HuH-7.5 (cell line): Measurements from ENCODE around the gene NAV2.

Experiments
- DNase-seq: peaks from one replicate; pipeline ENCODE4 v3.0.0; 2011; ENCODE audit warnings: low spot score

NAV2 gene

DNA sequence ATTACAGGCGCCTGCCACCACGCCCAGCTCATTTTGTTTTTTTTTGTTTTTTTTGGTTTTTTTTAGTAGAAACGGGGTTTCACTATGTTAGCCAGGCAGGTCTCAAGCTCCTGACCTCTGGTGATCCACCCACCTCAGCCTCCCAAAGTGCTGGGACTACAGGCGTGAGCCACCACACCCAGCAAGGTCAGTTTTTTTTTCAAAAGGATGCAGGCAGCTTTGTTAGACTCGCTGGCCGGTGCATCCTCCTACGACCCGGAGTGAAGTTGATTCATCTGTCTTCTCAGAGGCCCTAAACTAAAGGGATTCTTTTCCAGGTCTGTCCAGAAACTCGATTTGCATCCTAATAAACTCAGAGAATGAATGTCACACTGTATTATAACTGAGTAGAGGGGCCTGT, 265.3 kb downstream of the NAV2 start:
- DNase-seq, result no peak

DNA sequence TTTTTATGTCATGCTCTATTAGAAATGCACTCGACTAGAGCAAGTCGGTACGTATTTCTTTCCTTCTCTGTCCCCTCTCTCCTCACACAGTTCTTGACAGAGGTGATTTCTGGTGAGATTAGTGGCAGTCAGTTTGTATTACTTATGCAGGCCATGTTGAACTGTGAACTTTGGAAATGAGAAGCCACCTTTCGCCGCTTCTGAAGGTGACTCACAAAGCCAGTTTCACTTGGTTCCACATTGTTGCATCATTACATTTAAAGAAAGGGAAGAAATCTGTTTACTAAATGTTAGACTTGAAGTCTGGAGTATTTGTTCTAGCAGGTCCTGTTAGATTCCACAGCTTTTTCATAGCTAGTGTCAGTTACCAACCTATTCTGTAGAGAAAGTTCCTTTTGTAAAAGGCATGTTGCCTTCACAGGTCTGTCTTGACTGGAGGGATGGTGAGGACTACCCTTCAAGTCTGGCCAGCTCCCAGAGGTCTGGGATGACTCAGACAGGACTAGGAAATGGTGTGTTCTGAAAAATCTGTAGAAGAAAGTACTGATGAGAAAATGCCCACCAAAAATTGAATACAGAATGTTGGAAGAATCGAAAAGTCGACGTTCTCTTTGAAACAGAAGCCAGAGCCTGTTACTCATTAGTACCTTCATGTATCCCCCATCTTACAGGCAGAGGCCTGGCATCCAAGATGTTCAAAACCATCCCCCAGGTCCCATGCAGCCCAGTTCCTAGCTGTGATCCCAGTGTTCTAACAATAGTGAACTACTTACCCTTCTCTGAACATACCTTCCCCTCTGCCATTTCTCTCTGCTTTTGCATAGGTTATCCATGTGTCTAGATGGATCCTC, 266.3 kb downstream of the NAV2 start:
- DNase-seq, result no peak

DNA sequence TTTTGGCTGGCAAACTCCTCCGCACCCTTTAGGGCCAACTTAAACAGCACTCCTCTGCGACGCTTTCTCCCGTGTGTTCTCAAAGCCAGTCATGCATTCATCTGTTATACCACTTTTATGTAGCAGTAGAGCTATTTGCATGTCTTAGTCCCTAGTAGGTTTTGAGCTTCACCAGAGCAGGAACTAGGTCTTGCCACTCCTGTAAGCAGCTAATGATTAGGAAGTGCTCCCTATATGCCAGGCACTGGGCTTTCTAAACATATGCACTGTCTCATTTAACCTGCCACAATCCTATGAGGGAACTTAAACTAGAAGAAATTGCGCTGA, 266.8 kb downstream of the NAV2 start:
- DNase-seq, result no peak

DNA sequence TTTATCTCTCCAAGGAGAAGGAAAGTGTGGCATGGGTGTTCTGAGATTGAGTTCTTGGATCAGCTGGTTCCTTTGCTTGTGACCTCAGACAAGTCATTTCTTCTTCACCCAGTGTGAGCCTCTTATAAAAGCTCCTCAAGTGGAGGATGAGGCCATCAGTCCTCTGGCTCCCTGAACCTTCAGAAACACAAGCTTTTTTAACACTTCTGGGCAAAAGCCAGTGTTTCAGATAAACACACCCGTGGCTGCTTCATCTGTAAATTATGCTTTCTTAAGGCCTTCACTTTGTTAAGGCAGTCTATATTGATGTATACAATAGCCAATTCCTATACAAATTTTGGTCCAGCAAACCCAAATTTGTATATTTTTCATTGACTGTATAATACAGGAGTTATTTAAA, 267.8 kb downstream of the NAV2 start:
- no peak for DNase-seq

DNA sequence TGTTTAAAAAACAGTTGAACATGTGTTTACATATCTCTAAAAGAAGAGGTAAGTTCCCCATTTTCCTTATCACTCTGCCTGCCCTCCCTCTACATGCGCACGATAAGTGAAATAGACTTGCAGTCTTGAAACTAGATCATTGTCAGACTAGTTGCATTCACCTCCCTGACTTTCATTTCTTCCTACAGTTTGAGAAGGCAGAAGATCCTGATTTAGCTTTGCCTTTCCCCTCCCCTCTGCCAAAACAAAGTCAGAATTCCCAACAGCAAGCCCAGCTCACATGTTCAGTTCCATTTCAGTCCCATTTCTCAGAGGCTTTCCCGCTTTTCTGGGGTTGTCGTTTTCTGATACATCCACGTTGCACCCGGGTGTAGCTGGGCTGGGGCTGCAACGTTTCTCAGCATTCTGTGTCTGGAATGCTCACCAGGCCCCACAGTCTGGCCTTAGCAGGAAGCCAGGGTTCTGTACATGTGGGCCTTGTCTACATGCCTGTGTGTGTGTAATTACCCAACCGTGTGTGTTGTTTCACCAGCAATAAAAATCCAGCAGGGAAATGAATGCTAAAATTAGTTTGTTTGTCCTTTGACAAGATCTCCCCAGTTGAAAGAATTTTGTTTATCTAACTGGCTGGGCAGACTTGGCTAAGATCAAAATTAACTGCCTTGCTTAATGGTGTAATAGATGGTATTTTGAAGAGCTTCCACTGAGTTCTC, 268.5 kb downstream of the NAV2 start:
- DNase-seq, result no peak

DNA sequence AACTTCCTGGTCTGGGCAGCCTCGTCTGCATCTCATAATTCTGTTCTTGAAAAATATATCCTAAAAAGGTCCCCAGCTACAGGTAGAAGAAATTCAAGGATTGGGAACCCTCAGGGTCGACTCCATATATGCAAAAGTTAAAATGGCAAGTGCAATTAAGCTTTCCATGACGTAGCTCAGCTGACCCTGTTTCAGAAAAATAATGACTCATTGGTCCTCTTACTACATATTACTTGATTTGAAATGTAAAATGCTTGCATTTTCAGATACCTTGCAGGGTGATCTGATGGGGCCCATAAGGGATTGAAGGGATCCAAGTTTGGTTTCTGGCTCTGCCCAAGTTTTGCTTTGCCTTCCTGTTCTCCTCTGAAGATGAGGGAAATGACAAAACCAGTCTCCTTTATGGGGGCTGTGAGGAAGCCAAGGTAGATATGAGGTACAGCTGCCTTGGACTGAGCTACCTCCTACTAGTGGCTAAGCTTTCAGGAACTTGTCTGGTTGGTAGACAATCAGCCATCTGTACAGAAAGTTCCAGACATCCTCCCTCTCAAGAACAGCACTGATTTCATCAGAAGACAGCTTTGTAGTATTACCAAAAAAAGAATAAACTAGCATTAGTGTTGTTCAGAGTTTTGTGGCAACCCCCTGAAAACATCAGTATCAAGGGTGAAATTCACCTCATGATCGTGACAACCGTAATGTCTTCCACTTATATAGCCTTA, 270.3 kb downstream of the NAV2 start:
- no peak for DNase-seq

DNA sequence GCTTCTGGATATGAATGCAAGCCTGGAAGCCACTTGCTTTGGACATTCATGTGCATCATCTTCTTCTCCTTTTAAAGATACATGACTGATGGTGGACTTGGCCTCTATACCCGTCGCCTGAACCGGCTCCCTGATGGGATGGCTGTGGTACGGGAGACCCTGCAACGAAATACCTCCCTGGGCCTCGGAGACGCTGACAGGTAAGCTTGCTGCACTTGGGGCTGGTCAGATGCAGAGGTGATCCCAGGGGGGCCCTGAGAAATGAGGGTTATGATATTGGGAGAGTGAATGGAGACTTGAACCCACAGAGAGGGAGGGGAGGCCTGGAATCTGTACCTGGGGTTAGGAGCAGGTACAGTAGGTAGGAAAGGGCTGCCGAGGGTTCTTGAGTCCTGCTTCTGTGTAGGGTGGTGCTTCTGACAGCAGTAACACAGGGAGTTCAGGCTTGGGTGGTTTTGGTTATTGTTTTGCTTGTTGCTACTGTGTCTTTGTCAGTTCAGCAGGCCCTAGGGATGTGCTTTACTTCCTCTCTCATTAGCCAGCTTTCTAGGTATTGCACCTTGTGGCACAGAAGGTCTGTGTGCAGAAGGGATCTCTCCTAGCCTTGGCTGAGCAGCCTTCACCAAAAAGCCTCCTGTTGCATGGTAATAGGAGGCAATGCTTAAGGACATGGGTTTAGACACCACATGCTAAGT, 271.6 kb downstream of the NAV2 start:
- no peak for DNase-seq

DNA sequence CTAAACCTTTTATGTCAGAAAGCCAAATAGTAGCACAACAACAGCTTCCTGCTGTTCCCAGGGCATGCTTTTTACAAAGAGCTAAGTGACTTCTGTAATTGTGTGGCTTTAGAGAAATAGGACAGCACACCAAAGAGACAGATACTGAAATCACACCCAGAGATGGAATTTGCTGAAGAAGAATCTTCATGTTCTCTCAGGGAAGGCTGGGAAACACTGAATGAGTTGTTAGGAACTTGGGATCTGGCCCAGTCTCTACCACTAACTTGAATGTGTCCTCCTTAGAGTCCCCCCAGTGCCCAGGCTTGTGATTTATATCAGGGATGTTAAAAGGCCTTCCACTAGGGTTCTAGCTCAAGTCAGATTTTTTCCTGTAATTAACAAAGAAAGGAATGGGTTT, 272.5 kb downstream of the NAV2 start:
- DNase-seq, result no peak

DNA sequence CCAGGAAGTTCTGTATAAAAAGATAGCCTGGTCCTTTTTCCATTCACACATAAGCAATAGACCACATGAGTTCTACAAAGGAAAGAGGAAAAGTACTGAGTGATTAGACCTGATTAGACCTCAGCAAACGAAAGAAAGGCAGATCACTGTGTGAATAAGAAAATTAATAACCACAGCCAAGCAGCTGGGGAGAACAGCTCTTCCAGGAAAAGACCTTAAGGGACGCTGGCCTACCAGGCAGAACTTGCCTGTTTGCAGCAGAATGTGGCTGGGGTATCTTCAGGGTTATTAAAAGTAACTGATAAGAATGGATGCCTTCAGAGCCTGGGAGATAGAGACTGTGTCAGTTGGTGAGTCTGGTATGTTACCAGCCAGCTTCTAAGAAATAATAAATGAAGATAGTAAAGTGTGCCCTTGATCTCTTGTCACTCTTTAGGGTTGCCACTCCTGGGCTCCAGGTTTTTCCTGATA, 274.7 kb downstream of the NAV2 start:
- DNase-seq, result no peak

DNA sequence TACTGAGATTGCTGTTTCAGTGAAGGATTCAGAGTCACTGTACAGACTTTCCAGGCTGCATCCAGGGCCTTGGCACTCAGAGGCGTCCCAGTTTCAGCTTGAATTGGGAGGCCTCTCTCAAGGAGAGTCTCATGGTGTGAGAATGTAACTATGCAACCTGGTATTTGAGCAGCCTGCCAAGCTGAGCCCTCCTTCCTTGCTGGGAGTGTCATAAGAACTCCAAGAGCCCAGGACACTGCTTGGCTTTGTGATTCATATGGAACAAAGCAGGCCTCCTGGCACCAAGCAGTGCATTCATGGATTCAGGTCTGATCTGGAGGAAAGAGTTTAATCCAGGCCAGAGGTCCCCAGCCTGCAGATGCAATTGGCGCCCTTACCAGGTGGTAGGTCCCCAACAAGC, 276.0 kb downstream of the NAV2 start:
- DNase-seq, result no peak

DNA sequence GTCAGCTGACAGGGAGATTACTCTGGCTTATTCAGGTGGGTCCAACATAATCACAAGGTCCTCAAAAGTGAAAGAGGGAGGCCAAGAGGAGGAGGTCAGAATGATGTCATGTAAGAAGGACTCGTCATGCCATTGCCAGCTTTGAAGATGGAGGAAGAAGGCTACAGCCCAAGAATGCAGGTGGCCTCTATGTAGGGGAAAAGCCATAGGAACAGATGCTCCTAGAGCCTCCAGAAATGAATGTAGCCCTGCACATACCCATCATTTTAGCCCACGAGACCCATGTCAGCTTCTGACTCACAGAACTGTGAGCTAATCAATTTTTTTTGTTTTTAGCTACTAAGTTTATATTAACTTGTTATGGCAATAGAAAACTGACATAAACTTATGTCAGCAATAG, 276.6 kb downstream of the NAV2 start:
- no peak for DNase-seq

DNA sequence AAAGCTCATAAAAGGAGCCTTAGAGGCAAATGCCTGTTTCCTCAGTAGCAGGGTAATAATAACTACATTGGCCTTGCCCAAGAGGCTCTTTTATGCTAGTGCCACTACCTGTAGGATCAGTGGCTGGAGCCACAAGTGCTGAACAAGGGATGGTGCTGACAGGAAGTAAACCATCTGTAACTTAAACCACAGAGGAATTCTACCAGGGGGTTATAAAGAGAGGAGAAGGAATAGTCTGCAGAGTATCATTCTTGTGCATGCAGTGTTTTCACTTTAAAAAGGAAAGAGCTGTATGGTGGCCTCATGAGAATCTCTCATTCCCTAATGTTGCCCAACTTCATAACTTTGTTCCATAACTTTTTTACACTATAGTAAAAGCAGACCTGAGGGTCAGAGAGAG, 279.5 kb downstream of the NAV2 start:
- no peak for DNase-seq

DNA sequence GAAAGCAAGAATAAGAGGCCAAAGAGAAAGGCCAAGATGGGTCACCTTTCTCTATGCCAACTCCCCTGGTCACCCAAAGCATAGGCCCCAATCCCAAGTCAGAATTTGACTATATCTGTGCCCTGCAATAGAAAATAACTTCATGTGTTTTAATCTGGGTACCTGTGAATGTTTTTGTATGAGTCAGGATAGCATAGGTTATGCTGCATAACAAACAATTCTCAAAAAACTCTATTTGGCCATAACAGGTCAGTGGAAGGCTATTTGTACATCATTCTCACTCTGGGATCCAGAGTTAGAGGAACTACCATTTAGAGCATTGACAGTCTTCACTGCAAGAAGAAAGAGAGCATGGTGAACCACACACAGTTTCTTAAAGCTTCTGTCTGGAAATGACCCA, 280.4 kb downstream of the NAV2 start:
- no peak for DNase-seq

DNA sequence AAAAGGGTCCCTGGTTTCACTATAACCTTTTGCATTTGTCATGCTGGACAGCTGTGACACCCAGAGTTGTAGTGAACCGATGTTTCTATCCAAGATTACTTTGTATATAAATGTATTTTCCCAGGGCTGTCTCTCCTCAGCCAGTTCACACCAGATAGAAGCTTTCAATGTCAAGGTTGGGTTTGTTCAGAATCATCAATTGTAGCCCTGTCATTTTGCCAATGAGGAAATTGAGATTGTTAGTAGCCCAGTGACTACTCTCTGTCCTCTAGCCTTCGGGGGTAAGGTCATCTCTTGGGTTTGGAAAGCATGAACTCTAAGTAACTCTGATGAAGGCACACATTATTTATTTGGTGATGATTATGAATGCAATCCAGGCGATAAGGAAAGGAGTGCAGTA, 282.0 kb downstream of the NAV2 start:
- no peak for DNase-seq

DNA sequence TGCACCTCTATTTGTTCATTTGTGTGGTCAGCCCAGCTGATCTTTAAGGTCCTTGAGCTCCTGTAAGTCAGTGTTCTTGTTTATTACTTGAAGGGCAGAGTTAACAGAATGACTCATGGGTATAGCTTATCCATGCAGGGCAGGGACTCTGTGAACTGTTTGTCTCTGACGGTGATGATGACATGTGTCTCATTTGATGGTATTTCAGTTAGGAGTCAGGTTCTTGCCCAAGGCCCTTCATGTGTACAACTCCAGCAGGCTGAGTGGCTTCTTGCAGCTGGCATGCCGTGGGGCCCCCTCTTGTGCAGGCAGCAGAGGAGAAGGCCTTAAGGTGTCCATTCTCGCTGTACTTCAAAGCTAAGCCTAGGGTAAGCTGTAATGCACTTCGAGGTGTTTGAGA, 282.5 kb downstream of the NAV2 start:
- no peak for DNase-seq

DNA sequence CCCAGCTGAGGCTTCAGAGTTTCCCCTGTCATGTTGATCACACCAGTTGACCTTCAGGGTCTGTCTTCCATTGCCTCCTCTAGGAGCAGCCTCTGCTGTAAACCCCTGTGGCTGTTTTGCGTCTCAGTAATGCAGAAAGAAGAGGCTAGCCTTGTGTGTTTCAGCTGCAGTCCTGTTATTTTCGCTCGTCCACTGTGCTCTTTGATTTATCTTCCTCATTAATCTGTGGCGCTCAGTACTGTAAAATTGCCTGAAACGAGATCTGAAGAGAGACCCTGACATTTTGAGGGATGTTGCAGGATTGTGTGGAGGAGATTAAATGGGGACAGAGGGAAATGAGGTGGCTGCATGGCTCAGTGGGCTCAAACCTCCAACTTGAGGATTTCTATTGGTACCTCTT, 283.9 kb downstream of the NAV2 start:
- DNase-seq, result no peak

DNA sequence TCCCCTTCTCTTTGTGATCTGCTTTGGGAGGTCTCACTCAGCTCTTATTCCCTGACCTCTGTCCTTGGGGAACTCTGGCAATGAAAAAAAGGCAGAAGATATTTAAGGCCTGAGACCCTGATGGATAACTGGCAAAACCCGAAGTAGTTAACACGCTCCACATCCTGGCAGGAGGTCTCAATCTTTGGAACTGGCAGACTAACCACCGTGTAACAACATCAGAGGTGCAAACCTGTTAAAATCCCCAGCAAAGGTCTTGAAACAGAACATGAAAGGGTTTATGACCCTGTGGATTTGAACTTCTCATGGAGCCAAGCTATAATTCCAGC, 287.3 kb downstream of the NAV2 start:
- DNase-seq, result no peak

DNA sequence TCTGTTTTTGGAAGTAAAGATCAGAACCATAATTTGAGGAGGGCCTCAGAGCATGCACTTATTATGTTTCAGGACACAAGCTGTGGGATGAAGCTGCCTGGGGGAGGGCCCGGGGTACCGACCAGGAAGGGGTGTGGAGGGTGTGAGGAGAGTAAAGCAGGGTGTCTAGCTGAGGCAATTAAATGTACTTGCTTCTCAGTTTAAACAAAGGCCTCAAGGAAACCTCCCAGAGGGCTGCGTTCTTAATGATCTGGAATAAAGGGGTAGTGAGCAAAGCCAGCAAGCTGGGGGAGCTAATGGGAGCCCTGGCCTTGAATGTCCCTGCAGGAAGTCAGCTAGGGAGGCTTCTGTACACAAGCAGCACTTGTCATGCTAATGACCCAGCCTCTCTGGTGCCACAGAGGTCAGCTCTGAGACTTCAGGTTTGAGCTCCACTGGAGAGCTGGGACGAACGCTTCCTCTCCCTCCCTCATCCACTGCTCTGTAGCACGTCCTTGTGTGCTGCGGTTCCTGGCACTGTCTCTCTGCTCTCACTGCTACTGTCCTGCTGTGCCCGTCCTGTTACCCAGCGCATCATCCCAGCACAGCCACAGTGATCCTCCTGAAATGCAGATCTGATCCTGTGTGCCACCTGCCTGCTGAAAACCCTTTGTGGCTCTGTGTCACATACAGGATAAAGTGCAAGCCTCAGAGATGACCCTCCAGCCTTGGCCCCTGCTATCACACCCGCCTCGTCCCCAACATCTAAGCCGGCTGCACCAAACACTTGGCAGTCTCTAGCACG, 287.9 kb downstream of the NAV2 start:
- DNase-seq, result no peak

DNA sequence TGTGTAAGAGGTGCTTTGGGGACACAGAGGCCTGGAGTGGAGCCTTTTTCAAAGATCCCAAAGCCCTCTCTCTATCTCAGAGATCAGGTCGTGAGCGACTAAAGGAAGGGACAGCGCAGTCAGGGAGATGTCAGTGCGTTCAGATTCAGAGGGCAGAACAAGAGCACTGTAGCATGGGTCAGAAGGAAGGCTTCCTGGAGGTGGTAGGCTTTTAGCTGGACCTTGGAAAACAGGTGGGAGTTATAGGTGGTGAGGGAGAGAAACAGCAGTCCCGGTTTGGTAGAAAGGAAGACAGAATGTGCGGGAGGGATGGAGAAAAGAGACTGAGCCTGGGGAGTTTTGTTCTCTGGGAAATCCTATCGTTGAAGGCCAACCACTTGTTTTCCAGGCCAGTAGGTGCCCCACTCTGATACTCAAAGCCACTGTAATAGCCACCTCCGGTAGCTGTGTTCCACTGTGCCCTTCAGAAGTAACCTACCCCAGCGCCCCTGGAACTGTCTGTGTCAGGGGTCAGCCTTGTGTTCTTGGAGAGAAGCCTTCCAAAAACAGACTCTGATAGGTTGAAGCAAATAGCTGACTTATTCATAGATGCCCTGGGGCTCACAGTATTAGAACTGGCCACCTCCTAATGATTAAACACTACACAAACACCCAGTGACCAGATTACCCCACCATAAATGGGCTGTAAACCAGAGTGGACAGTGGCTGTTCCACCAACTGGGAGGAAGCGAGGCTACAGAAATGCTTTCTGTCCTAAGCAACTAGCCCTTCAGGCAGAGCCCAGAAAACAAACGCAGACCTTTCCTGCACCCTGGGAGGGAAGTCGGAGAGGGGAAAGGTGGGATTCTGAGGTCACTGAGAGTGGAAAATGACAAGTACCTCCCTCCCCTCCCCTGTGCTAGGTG, 289.9 kb downstream of the NAV2 start:
- no peak for DNase-seq

DNA sequence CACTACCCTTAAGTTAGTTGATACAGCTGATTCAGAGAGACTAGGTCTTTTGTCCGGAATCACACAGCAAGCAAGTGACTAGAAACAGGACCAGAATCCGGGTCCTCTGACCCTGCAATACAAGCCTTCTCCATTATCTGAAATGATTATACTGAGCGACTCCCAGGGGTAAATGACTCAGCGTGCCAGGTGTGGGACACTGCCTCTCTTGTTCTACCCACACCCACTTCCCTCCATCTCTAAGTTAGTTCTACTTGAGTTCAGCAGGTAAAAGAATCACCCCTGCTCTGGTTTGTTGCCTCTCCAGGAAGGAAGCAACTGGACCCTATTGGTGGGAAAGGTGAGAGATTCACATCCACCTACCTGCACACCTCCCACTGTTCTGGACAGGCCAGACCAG, 290.7 kb downstream of the NAV2 start:
- DNase-seq, result no peak

DNA sequence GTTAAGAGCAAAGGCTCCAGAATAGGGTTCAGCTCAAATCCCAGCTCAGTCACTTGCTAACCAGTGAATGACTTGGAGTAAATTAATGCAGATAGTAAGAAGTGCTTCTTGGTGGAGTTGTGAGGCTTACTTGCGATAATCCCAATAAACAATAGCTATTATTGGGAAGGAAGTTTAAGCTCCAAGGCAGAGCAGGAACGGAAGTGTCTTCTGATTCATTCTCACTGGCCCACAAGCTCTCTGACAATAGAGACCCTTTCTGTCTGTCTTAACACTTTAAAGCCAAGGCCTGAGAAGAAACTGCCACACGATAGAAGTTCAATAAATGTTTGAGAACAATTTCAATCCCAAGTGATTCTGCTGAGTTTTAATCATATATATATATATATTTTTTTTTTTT, 292.2 kb downstream of the NAV2 start:
- no peak for DNase-seq
